Inferior parietal cortex (tissue), 1 donor: Measurements from ENCODE around the gene ACYP1.
"Not testable (repeated sequence)": the region's sequence is repeated elsewhere in the genome, so short reads cannot be mapped to it uniquely, and the experiment has no call there.

Source experiments
- DNase-seq: peaks from one replicate; pipeline ENCODE4 v3.0.0-alpha.2; 2016; ENCODE audit errors: extremely low spot score

ACYP1 gene

DNA sequence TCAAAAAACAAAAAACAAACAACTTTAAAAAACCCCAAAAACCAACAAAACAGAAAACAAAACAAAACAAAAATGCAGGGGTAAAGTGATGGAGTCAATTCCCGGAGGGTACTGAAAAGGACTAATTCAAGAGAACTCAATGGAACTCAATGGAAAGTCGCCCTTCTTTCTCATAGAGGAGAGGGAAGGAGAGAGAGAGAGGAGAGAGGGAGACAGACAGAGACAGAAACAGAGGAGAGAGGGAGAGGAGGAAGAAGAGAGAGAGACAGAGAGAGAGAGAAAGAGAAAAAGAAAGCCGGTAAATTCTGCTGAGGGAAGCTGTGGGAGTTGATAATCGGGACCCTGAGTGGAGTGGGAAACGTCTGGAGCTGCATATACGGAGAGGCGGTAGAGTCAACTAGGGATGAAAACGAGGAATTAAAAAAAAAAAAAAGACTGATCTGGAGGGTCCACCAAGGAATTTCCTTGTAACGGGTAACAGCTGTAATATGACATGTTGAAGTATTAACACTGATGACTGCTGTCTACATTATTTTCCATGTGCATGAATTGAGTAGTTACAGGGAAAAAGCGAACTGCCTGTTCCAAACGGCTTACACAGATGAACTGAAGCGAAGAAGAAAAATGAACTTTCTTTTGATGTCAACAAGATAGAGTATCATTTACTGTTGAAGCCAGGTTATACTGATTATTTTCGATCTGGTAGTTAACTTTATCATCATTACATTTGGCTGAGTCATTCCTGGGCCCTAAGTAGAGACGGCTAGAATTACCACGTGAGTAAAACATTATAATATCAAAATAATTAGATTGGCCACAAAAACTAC lies 4.7 kb upstream of the ACYP1 start:
- no peak for DNase-seq

DNA sequence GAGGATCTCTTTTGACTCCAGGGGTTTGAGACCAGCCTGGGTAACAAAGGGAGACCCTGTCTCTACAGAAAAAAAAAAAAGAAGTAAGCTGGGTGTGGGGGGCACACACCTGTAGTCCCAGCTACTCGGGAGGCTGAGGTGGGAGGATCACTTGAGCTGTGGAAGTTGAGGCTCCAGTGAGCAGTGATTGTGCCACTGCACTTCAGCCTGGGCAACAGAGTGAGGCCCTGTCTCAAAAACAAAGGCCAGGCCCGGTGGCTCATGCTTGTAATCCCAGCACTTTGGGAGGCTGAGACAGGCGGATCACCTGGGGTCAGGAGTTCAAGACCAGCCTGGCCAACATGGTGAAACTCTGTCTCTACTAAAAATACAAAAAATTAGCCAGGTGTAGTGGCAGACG lies 3.9 kb upstream of the ACYP1 start:
- not testable (repeated sequence) for DNase-seq

DNA sequence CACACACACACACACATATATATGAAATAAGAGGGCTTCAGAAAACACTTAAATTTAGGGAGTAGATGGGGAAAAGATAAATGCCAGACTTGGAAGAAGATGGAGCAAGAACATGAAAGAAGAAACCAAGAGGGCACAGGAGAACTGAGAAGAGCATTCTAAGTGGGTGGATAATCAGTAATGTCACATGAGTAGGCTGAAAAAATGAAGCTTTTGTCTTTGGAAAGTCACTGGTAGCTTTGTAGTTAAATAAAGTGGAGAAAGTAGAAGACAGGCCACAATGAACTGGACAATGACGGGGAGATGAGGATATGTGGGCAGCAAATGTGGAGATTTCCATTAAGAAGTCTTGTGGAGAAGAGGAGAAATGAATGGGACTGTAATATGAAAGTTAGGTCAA lies 3.4 kb upstream of the ACYP1 start:
- no peak for DNase-seq

DNA sequence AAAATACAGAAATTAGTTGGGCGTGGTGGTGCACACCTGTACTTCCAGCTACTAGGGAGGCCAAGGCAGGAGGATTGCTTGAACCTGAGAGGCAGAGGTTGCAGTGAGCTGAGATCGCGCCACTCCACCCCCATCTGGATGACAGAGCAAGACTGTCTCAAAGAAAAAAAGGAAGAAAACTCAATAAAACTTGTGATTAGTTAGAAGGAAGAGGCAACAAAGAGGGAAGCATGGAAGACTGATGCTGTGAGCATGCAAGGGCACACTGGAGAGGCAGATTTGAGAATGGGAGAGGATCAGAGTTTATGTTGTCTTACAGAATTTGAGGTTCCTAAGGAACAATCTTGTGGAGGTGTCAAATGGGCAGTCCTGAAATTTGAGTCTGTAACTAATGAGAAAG lies 2.9 kb upstream of the ACYP1 start:
- DNase-seq, result no peak

DNA sequence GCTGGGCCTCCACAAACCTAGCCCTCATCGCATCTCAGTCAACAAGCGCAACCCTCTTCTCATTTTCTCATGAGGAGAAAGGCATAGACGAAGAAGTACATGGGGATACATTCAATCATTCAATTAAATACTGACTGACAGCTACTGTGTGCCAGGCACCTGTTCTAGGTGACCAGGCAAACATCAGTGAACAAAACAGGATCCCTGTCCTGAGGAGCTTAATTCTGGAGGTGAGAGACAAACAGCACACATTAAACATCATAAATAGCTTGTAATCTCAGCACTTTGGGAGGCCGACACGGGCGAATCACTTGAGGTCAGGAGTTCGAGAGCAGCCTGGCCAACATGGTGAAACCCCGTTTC lies 362 bp upstream of the ACYP1 start:
- no peak for DNase-seq

DNA sequence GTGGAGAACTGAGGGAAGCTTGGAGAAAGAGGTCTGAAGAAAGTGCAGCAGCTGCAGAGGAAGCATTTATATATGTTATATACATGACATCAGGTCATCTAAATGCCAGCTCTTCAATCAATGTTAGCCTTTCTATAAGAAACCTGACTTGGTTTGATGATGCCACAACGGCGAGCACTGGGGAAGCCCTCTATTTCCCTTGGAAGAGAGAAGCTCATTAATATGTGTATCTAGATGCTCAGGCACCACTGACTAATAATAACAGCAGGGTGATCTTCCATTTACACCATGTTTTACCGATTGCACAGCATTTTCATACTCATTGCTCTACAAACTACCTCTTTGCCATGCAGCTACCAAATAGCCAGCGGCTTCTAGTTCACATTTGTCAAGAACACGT lies 811 bp downstream of the ACYP1 start:
- DNase-seq, result no peak

DNA sequence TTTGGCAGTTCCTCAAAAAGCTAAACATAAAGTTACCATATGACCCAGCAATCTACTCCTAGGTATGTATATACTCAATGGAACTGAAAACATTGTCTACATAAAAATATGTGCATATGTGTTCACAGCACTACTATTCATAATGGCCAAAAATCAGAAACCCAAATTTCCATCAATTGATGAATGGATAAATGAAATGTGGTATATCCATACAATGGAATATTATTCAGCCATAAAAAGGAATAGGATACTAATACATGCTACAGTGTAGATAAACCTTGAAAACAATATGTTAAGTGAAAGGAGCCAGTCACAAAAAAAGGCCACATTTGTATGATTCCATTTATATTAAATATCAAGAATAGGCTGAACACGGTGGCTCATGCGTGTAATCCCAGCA lies 3.4 kb downstream of the ACYP1 start:
- DNase-seq, result no peak

DNA sequence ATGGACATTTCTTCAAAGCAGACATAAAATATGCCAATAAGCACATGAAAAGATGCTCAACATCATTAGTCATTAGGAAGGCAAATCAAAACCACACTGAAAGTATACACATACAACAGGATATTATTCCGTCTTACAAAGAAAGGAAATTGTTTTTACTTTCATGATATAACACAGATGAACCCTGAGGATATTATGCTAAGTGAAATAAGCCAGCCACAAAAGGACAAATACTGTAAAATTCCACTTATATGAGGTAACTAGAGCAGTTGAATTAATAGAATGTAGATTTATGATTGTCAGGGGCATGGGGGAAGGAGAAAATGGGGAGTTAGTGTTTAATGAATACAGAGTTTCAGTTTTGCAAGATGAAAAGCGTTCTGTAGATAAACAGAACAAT lies 4.2 kb downstream of the ACYP1 start:
- DNase-seq, result no peak

DNA sequence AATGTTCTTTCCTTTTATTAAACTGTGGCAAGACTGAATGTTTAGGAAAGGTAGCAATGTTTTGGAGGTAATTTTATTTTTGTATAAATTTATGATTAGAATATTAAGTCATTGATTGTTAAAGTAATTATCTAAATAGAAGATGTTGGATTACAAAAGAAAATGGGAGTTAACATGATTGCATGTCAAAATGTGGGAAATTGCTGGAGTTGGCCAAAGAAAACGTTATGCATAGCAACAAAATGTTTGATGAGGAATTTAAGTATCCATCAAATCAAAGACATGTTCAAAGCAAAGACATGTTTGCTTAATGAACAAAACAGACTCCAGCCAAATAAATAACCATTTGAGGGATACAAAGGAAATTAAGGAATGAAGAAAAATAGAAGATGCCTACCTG lies 9.4 kb downstream of the ACYP1 start:
- DNase-seq, result no peak

DNA sequence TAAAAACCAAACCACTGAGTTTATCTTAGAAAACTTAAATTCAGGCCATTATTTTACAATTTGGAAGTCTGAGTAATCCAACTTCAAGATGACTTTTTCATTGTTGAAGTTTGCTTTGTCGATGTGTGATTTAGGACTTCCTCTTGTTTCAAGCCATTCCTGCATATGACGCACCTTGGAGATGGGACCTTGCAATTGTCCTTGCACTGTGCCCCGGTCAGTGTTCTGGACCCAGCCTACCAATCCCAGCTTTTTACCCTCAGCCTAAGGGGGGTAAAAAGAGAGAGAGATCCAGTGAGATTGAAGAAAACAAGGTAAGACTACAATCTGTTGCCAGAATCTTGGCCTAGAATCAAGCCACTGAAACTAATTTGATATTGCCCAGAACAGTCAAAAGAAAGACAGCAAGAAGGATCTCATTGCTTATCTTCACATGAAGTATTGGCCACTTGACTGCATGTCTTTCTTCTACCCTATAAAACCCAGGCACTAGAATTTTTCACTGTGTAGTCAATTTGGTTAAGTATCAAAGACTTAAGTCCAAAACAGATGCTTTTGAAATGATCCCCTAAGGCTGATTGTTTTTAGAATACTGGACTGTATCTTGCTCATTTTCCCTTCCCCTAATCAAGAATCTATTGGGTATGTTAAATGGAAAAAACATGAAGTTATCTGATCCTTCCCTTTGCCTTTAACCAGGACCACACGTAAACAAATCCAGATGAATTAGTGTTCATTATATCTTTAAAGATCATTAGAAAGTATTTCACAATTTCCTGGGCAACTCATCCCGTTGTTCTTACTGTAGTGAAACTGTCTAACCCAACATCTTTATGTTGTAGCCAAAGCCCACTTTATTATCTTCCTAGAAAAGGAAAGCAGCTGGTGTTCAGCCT lies 10.2 kb downstream of the ACYP1 start:
- DNase-seq, result no peak

DNA sequence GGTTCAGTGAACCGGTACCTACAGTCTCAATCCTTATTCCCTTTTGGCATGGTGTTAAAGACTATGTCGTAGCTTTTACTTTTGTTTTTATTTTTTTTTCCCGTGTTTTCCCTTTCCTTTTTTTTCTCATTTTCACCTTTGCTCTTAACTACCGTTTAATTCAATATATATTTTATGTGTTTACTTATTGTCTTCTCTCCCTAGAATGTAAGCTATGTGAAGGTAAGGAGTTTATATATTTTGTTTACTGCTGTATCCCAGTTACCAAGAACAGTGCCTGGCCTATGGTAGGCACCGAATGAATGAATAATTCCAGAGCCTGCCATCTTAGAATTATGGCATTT lies 12.3 kb downstream of the ACYP1 start:
- DNase-seq, result no peak

DNA sequence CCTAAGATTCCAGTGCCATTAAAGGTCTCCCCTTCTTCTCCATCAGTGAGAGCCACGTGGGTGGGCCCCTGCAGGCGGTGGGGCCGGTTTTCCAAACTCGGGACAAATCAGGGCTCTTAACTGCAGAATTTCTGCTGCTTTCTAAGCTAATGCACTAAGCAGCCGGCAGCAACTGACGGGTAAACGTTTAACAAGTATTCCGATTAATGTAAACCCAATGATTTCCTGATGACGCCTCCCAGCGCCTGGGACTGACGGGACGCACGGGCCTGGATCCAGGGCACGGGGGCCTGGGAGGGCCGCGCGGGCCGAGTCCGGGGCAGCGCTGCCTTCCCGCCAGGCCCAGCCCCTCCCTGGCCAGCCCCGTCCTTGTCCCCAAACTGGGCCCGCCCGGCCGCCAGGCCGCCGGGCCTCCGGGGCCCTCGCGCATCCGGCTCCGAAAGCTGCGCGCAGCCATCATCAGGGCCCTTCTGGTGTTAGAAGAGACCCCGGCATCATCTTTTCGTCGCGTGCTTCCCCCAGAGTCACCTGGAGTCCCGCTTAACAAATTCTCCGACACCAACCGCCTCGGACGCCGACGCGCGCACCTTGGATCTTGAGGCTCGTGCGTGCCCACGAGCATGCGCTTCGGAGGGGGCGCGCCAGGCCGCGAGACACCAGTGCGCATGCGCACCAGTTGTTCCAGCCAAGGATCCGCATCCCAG lies 12.8 kb downstream of the ACYP1 start, which contains the start of gene MLH3:
Gene MLH3, minus strand, starts transcription at position 616 of the 704 bp plus-strand sequence. CDS start 1,812 bp downstream, outside the sequence.
- DNase-seq, result peak; percentile 90

DNA sequence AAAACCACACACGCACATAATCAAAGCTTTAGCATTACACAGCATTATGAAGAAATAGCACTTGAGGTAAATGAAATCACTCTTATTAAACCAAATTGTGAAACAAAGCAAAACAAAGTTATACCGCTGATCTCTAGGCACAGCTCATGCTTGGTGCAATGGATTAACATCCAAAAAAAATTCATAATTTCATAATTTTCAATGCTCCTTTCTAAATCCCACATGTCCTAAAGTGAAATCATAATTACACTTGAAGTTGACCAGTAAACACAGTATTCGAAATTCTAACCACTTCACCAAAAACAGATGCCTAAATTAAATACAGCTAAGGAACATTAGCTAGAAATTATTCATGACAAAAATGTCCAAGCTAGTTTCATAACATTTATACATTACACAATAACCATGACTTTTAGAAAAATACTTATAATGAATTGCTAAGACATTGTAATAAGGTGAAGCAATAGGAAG lies 14.1 kb downstream of the ACYP1 start:
- DNase-seq, result no peak

DNA sequence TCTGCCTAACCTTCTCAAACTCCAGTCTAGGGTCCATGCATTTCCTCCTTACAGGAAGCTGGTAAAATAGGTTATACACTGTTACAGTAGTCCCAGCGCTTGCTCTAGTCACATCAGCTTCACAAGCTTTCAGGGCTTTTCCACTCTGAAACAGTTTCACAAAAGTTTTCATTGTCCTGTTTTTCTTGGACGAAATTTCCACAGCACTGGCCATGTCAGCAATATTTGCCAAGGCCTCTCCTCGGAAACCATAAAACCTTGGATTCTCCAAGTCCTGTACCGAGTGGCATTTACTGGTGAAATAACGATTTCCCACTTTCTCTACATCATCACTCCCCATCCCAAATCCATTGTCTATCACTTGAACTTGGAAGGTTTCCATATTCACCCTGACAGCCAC lies 14.7 kb downstream of the ACYP1 start:
- peak; percentile 59 for DNase-seq

DNA sequence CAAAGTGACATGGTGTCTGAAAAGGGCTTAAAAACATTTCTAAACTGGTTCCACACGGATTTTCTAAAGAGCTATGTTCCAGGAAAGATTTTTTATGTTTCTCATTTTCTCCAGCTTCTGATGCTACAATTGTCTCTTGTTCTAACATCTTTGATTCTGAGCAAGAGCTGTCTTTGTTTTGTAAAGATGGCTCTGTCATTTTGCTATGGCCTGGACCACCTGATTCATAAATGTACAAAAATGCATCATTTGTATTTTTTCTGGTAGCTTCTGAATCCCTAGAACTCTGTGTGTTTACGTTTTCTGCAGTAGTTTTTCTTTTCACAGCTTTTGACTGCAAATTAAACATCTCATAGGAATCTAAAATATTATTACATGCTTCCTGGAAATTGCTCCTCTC lies 15.7 kb downstream of the ACYP1 start:
- DNase-seq, result peak; percentile 46

DNA sequence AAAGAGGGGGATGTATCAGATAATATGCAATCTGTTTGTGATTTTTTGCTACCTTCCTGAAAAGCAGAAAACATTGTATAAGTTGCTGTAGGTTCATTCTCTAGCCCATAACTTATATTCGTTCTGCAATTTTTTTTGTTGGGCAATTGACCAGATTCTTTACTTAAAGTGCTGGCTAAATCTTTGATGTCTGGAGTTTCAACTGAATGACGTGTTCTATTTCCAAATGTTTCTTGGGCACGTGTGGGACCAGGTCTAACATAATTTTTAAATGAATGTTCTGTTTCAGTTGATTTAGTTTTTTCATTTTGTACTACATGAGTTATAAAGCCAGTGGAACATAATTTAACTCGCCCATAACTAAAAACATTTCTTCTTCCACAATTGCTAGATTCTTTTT lies 16.3 kb downstream of the ACYP1 start:
- no peak for DNase-seq

DNA sequence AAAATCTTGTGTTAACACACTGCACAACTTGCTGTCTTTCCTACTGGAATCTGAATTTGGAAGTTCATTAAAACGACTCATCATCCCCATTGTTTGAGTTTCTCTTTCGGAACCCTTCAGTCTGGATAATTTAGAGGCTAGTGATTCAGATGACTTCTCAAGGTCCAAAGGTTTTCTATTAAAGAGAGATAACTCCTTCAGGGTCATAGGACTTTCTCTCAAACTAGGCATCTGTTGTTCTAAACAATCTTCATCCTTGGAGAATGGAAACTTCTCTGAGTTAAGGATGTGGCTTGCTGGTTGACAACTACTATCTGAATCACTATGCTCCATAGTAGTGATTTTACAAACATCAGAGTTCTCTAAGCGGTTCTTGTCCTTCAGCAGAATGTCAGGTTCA lies 16.9 kb downstream of the ACYP1 start:
- DNase-seq, result no peak

DNA sequence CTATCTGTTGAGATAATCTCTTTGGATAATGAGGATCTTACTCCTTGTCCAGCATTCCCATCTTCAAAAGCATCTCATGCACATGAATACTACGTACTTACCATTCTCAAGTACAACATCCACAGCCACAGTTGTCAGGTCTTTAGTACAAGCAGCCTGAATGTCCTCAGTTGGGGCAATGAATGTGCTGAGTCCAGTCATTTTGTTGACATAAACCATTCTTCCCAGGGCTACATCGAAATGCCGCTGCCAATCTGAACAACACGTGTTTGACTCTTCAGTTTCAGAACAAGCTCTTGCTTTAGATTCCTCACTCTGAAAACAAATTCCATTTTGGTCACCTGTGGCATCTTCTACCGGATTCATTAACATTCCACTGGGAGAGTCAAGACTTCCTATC lies 17.5 kb downstream of the ACYP1 start:
- DNase-seq, result no peak

DNA sequence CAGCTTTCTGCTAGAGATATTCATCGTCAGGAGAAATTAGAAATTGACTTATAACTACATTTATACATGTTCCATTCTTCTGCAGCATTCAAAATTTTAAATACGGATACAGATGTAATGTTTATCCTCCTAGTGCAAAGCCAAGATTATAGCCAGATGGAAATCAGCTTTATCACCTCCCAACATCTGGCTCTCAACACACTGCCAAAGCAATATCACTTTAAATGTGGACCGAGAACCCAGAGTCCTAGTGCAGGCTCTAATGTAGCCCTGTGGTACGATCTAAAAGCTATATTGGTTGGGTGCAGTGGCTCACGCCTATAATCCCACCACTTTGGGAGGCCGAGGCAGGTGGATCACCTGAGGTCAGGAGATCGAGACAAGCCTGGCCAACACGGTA lies 19.1 kb downstream of the ACYP1 start:
- no peak for DNase-seq

DNA sequence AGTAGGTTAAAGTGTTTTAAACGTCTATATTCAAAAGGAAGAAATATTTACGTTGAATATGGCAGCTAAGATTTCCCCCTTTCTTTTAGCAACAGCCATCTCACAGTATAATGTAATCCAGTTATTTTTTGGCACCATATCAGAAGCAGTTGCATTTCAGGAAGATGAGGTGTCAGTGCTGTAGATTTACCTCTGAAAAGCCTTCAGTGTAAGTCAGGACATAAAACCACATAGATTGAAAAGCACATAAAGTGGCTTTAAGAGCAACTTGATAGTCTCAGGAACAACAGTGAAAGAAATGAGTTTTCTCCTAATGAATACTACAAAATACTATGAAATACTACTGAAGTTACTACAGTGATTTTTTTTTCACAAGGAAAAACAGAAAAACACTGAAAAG lies 19.5 kb downstream of the ACYP1 start:
- DNase-seq, result no peak

DNA sequence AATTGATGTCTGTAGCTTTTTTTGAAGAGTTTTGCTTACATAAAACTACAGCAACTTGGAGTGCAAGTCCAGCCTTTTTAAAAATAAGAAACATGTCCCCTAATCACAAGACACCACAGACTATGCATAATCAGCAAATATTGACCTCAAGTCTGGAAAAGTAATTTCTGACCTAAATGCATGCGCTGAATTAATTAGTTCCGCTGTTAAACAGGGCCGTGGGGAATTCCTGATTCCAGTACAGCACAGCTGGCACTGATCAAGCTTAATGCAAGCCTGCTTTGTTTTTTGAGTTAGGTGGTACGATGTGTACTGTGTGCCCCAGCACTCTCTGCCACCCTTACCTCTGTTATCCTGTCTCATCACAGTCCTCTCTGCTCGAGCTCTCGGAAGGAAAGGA lies 21.8 kb downstream of the ACYP1 start:
- no peak for DNase-seq

DNA sequence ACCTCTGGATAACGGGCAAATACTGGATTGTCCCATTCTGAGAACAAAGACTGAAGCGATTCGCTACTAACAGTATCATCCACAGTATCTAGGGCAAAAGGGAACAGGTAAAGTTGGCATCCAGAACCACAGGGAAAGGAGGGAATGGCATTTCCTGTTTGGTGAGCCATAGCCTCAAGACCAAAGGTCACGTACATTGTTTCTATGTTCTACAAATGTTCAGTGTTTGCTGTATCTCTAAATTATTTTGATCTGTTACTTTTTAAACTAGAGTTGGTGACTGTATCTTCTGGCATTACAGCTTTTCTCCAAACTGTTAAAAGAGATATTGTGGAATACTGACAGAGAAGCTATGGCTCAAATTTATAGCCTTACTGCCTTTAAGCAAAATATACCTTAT lies 22.2 kb downstream of the ACYP1 start:
- no peak for DNase-seq
